GM20000 (cell line): Measurements from ENCODE around the gene FLACC1.

Experiments
- DNase-seq: peaks from one replicate; pipeline ENCODE4 v3.0.0; 2012; ENCODE audit warnings: low spot score
- TF ChIP-seq, protein P1 (sequence below): IDR thresholded peaks from 2 replicates; pipeline ENCODE4 v1.5.1; 2012; ENCODE audit warnings: mild to moderate bottlenecking, control low read depth; ENCODE audit errors: extremely low read depth, missing control alignments

Gene FLACC1

GRCh38 chr2:201362396-201362795 is 5.3 kb upstream of the FLACC1 start:
- DNase-seq: no peak
- TF ChIP-seq, protein P1, sequence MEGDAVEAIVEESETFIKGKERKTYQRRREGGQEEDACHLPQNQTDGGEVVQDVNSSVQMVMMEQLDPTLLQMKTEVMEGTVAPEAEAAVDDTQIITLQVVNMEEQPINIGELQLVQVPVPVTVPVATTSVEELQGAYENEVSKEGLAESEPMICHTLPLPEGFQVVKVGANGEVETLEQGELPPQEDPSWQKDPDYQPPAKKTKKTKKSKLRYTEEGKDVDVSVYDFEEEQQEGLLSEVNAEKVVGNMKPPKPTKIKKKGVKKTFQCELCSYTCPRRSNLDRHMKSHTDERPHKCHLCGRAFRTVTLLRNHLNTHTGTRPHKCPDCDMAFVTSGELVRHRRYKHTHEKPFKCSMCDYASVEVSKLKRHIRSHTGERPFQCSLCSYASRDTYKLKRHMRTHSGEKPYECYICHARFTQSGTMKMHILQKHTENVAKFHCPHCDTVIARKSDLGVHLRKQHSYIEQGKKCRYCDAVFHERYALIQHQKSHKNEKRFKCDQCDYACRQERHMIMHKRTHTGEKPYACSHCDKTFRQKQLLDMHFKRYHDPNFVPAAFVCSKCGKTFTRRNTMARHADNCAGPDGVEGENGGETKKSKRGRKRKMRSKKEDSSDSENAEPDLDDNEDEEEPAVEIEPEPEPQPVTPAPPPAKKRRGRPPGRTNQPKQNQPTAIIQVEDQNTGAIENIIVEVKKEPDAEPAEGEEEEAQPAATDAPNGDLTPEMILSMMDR: no peak

DNA sequence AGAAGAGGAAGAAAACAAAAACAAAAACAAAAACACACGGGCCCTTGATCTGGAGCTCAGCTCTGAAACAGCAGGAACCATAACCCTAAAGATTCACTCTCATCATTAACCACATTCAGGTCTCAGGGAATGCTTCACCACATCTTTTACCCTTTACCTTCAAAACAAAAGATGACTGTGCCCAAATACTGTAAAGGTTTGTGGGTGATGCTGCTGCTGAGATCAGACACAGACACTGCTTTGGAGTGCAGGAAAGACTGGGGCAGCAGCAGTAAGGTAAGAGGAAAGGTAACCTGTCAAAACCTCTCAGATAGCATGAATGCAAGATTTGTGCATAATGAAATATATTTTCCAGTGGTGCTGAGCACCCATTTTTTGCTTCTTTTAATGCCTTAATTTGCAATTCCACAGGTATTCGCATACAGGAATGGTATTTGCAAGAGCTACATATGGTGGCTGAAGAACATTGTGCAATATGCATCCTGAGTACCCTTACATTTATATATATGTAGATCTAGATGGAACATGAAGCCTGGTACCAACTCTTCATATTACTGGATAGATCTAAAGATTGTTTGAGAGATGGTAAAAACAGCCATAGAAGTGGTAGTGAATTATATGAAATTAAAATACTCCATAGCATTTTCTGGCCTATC is 4.1 kb upstream of the FLACC1 start:
- TF ChIP-seq, protein P1: no peak
- no peak for DNase-seq

DNA sequence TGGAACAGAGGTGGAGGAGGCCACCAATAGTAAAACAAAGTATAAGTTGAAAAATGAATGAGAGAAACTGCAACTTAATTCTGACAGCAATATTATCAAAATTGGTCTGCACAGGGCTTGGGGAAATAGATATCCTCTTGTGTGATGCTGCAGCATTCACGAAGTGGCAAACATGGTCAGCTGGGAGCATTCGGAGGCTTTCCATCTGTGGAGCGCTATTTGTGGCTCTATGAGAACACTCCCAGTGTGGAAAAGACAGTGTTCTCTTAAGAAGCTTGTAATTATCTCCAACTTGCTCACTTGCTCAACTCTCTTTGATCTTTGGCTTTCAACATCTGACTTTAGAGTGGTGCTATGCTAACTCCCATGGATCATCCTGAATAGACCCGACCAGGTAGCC is 3.1 kb upstream of the FLACC1 start:
- TF ChIP-seq, protein P1: no peak
- DNase-seq: no peak

DNA sequence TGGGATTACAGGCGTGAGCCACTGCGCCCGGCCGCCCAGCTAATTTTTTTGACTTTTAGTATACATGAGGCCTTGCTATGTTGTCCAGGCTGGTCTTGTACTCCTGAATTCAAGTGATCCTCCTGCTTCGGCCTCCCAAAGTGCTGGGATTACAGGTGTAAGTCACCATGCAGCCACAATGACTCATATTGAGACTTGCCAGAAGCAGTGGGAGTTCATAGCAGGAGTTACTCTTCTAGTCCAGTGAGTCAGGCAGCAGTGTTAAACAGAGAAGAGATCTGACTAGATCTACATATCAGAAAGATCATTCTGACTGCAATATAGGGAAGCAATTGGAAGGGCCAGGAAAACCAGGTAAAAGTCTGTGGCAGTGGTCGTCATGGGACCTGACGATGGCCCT is 1.5 kb upstream of the FLACC1 start:
- TF ChIP-seq, protein P1: no peak
- no peak for DNase-seq

DNA sequence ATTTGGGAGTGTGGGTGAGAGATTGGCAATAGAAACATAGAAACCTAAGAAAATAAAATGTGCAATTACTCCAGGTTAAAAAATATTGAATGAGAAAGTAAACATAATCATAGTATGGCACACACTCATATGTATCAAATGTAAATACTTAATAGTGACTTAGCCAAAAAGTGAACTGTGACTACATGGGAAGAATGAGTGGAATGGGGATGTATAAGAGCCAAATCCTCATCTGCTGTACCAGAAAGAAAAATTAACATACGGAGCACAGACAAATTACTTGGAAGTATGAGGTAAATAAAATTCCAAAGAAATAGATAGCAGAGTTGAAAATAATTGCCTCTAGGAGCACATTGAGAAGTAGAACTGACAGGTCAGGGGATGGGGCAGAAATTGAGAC is 4.0 kb downstream of the FLACC1 start:
- DNase-seq: no peak
- TF ChIP-seq, protein P1: no peak

- DNase-seq: no peak
- TF ChIP-seq, protein P1: no peak
Measured at GRCh38 chr2:201350879-201351278, 6.3 kb downstream of the FLACC1 start.

DNA sequence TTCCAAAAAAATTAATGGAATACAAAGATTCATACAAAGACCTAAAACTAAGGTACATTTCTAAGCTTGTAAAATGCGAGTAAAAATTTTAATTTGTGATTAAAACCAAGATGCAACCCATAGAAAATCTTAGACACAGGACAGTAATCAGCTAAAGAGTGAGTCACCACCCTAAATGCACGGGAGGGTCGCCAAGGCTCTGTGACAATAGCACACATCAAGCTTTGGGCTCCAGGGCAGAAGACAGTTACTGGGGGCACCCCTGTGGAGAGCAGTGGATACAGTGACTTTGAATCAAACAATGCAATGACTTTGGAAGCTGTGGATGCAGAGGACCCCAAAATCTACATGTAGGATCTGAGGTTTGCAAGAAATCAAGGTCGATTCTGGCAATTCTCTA is 7.5 kb downstream of the FLACC1 start:
- TF ChIP-seq, protein P1: no peak
- no peak for DNase-seq
